Tibial artery (tissue), 4 donors: ENCODE results near the gene AKAP8L.

Source experiments
- DNase-seq, 2 donors: peaks; one replicate each; pipeline ENCODE4 v3.0.0-alpha.2; 2019
- H3K27ac ChIP-seq, 2 donors: fragments of 200-600 bp; sonication (generic) in 1 of 2; 1 replicate in 1 of 2; 2 replicates in 1 of 2; pipeline ENCODE4 v1.5.1; 2018 to 2019; ENCODE audit warnings: mild to moderate bottlenecking in 1 of 2
- H3K27me3 ChIP-seq, 2 donors: fragments of 200-600 bp; sonication (generic) in 1 of 2; one replicate each; pipeline versions ENCODE4 v1.5.1 to v1.6.0; 2016 to 2019
- H3K36me3 ChIP-seq, 3 donors: fragments of 200-600 bp; sonication (generic) in 2 of 3; one replicate each; pipeline ENCODE4 v1.5.1; 2016 to 2019; ENCODE audit warnings: mild to moderate bottlenecking in 2 of 3
- H3K4me1 ChIP-seq, 4 donors: fragments of 200-600 bp; sonication (generic) in 2 of 4; 1 replicate in 3 of 4; 2 replicates in 1 of 4; pipeline ENCODE4 v1.5.1; 2016 to 2019
- H3K4me3 ChIP-seq, 2 donors: fragments of 200-600 bp; sonication (generic) in 1 of 2; 1 replicate in 1 of 2; 2 replicates in 1 of 2; pipeline ENCODE4 v1.5.1; 2018 to 2019; ENCODE audit warnings: mild to moderate bottlenecking in 2 of 2
- H3K9me3 ChIP-seq, 3 donors: fragments of 200-600 bp; sonication (generic) in 1 of 3; one replicate each; pipeline ENCODE4 v1.5.1; 2016 to 2019
- CTCF ChIP-seq, 2 experiments: fragments of 200-600 bp in 1 of 2; fragments of 450-650 bp in 1 of 2; IDR thresholded peaks; one replicate each; pipeline ENCODE4 v1.5.1; 2017 to 2019; ENCODE audit warnings: antibody characterized with exemption in 2 of 2, mild to moderate bottlenecking in 1 of 2, moderate library complexity in 1 of 2
- intact Hi-C: fragments of 100-400 bp; cut with DNase I; formaldehyde crosslinking; loops from one replicate; pipeline ENCODE4 v1.15.0; 2023; ENCODE audit warnings: low total_unique reads

Gene AKAP8L

GRCh38 chr19:15424692-15425272 lies 6.0 kb upstream of the AKAP8L start:
- no peak for TF ChIP-seq CTCF (IDR thresholded peaks at IDR 0.05)
- Histone ChIP-seq H3K4me3 (no peak overlapping the region), H3K36me3 (peaks cover 46 to 76% (median 62%) of the 10 kb centered on the region in 3 donors), H3K9me3 (no peaks in the 10 kb centered on the region), H3K27ac (no peak overlapping the region), H3K4me1 (peaks cover 0 to 19% (median 4%) of the 10 kb centered on the region in 4 donors), H3K27me3 (no peaks in the 10 kb centered on the region)
- intact Hi-C loops = no loop called here
- no peak for DNase-seq

- H3K36me3 ChIP-seq = peaks cover 46 to 69% (median 62%) of the 10 kb centered on the region in 3 donors
- intact Hi-C loops = no loop called here
- peaks cover 0 to 19% (median 7%) of the 10 kb centered on the region in 4 donors for H3K4me1 ChIP-seq
- TF ChIP-seq CTCF (IDR thresholded peaks at IDR 0.05) = no peak
- no peak for DNase-seq
- H3K9me3 ChIP-seq = no peaks in the 10 kb centered on the region
- no peak overlapping the region for H3K27ac ChIP-seq
- no peaks in the 10 kb centered on the region for H3K27me3 ChIP-seq
- H3K4me3 ChIP-seq = no peak overlapping the region
Observed at GRCh38 chr19:15424121-15424520, 5.3 kb upstream of the AKAP8L start.

- peaks cover 46 to 60% (median 57%) of the 10 kb centered on the region in 3 donors for H3K36me3 ChIP-seq
- no peaks in the 10 kb centered on the region for H3K9me3 ChIP-seq
- no peak overlapping the region for H3K4me3 ChIP-seq
- H3K4me1 ChIP-seq = peaks cover 0 to 12% (median 7%) of the 10 kb centered on the region in 4 donors
- TF ChIP-seq CTCF (IDR thresholded peaks at IDR 0.05) = no peak
- H3K27ac ChIP-seq = no peak overlapping the region
- no peak for DNase-seq
- H3K27me3 ChIP-seq = no peaks in the 10 kb centered on the region
- intact Hi-C loops = no loop called here
Observed at GRCh38 chr19:15423130-15423529, 4.3 kb upstream of the AKAP8L start.

- no peak for DNase-seq
- Histone ChIP-seq H3K4me3 (no peak overlapping the region), H3K9me3 (no peaks in the 10 kb centered on the region), H3K4me1 (peaks cover 0 to 17% (median 10%) of the 10 kb centered on the region in 4 donors), H3K27ac (no peak overlapping the region), H3K27me3 (no peaks in the 10 kb centered on the region), H3K36me3 (peaks cover 46 to 53% (median 50%) of the 10 kb centered on the region in 3 donors)
- no peak for TF ChIP-seq CTCF (IDR thresholded peaks at IDR 0.05)
- intact Hi-C loops = no loop called here
Observed at GRCh38 chr19:15422296-15423075, 3.7 kb upstream of the AKAP8L start.

GRCh38 chr19:15421721-15422260 lies 3.0 kb upstream of the AKAP8L start:
- Histone ChIP-seq H3K27ac (peak overlapping the region in 1 of 2 donors; percentile 26), H3K9me3 (no peaks in the 10 kb centered on the region), H3K27me3 (no peaks in the 10 kb centered on the region), H3K4me1 (peaks cover 0 to 24% (median 17%) of the 10 kb centered on the region in 4 donors), H3K4me3 (no peak overlapping the region), H3K36me3 (peaks cover 40 to 46% (median 43%) of the 10 kb centered on the region in 3 donors)
- intact Hi-C loops = no loop called here
- no peak for TF ChIP-seq CTCF (IDR thresholded peaks at IDR 0.05)
- no peak for DNase-seq
